Testis (tissue), 2 donors: ENCODE measurements around the gene APPBP2.

Source experiments
- CTCF ChIP-seq, 3 experiments: fragments of 450-650 bp in 2 of 3; fragments of 200-600 bp in 1 of 3; sonication (generic) in 1 of 3; IDR thresholded peaks; one replicate each; pipeline ENCODE4 v1.5.1; 2016 to 2019; ENCODE audit warnings: antibody characterized with exemption in 3 of 3, mild to moderate bottlenecking in 2 of 3, moderate library complexity in 1 of 3
- POLR2A ChIP-seq: fragments of 450-650 bp; IDR thresholded peaks from one replicate; pipeline ENCODE4 v1.6.1; 2017; ENCODE audit warnings: antibody characterized with exemption, mild to moderate bottlenecking, moderate library complexity

GRCh38 chr17:60422162-60422665 lies 103.8 kb downstream of the APPBP2 start, which contains the start of gene CHCT1:
- no peak for TF ChIP-seq CTCF (IDR thresholded peaks at IDR 0.05)
- no peak for TF ChIP-seq POLR2A
